ENCODE data around the gene TNFRSF18. TPM values are rescaled to one million over a fixed set of nuclear protein-coding genes. Genes with fewer than 3 reads are reported as not detected.

TNFRSF18 gene
- total and polyA plus RNA-seq, 2 donors (not counting 3 experiments of a cell fraction or from before 2014, with no cell fraction given) = not detected

DNA sequence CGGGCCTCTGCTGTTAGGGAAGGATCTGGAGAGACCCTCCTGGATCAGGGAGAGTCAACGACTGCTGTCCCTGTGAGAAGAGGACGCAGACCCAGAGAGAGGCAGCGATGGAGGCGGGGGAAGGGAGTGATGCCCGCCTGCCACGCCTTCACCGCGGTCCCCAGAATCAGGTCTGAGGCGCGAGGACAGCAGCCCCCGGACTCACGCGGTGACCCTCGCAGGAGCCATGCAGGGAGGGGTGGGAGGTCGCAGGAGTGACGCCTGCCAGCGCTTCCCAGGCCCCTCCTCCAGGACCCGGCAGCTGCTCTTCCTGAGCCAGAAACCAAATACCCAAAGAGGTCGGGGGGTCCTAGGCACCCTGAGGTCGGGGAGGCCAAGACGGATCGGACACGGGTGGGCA is 13.8 kb upstream of the TNFRSF18 start:
- Histone ChIP-seq H3K79me2 (ENCODE audit: control insufficient read depth, insufficient read depth, low read length) (peaks cover 3% of the 10 kb centered on the region), H3K27me3 (ENCODE audit: control insufficient read depth in 2 of 2, insufficient read depth in 2 of 2, low read length in 2 of 2) (no peaks in the 10 kb centered on the region), H3K4me3 (replicated peaks in 1 of 3; ENCODE audit: insufficient read depth in 1 of 3, low read depth in 1 of 3, low read length in 3 of 3) (no peak overlapping the region), H3K9me1 (replicated peaks; ENCODE audit: control insufficient read depth, extremely low read depth, insufficient read depth, low read length) (no peaks in the 10 kb centered on the region), H3K4me1 (ENCODE audit: control insufficient read depth, extremely low read depth, insufficient read depth, low read length) (no peaks in the 10 kb centered on the region), H3K27ac (ENCODE audit: insufficient read depth, low read depth, low read length) (no peak overlapping the region), H4K20me1 (replicated peaks; ENCODE audit: control insufficient read depth, extremely low read depth, insufficient read depth, low read length) (no peaks in the 10 kb centered on the region), H3K4me2 (ENCODE audit: insufficient read depth, low read length) (no peak overlapping the region), H3K36me3 (ENCODE audit: control insufficient read depth in 2 of 2, extremely low read depth in 1 of 2, insufficient read depth in 2 of 2, low read length in 2 of 2) (peaks cover 2 to 38% of the 10 kb centered on the region in 2 experiments), H2AFZ (ENCODE audit: low read depth, low read length) (no peak overlapping the region), H3K9me3 (replicated peaks; ENCODE audit: control insufficient read depth, insufficient read depth, low read length) (no peaks in the 10 kb centered on the region), H3K9ac (replicated peaks; ENCODE audit: extremely low read depth, insufficient read depth, low read length) (no peak overlapping the region)
- intact Hi-C loops (cut with micrococcal nuclease) = no loop called here
- ChIA-PET CTCF (no interaction called here), POLR2A (no interaction called here)
- DNase-seq (ENCODE audit: low read depth, low spot score) (no peak), FAIRE-seq (no peak)
- no peak for TF ChIP-seq FOS (IDR thresholded peaks at IDR 0.05; ENCODE audit: borderline replicate concordance, insufficient read depth, low read length)
- no peak for TF ChIP-seq POLR2A (IDR thresholded peaks at IDR 0.05; ENCODE audit: low read depth, low read length)
- no peak for TF ChIP-seq MYC (IDR thresholded peaks at IDR 0.05; ENCODE audit: low read depth, low read length)
- no peak for TF ChIP-seq EZH2 (IDR thresholded peaks at IDR 0.05; ENCODE audit: borderline replicate concordance, low read depth, low read length, severe bottlenecking)
- TF ChIP-seq JUN (IDR thresholded peaks at IDR 0.05; ENCODE audit: borderline replicate concordance, insufficient read depth, insufficient read length, low read depth) = no peak
- no peak for TF ChIP-seq GATA2 (IDR thresholded peaks at IDR 0.05; ENCODE audit: insufficient read depth, insufficient read length, low read depth, low read length)
- TF ChIP-seq, protein P1, sequence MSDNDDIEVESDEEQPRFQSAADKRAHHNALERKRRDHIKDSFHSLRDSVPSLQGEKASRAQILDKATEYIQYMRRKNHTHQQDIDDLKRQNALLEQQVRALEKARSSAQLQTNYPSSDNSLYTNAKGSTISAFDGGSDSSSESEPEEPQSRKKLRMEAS (IDR thresholded peaks at IDR 0.05; ENCODE audit: insufficient read depth, insufficient read length) = no peak
- TF ChIP-seq, protein P2, sequence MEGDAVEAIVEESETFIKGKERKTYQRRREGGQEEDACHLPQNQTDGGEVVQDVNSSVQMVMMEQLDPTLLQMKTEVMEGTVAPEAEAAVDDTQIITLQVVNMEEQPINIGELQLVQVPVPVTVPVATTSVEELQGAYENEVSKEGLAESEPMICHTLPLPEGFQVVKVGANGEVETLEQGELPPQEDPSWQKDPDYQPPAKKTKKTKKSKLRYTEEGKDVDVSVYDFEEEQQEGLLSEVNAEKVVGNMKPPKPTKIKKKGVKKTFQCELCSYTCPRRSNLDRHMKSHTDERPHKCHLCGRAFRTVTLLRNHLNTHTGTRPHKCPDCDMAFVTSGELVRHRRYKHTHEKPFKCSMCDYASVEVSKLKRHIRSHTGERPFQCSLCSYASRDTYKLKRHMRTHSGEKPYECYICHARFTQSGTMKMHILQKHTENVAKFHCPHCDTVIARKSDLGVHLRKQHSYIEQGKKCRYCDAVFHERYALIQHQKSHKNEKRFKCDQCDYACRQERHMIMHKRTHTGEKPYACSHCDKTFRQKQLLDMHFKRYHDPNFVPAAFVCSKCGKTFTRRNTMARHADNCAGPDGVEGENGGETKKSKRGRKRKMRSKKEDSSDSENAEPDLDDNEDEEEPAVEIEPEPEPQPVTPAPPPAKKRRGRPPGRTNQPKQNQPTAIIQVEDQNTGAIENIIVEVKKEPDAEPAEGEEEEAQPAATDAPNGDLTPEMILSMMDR (IDR thresholded peaks at IDR 0.05; ENCODE audit: extremely low read depth in 1 of 2, insufficient read depth in 1 of 2, low read depth in 1 of 2, low read length in 2 of 2) = no peak
- no peak for TF ChIP-seq POLR2AphosphoS5 (IDR thresholded peaks at IDR 0.05; ENCODE audit: insufficient read depth, low read depth, low read length)
- no TSS peak for BruUV-seq (replicated peaks)
- dilution Hi-C loops (cut with MboI; ENCODE audit: extremely low pct_ligation_motif_present, low sequenced_read_pairs) = no loop called here

All from endothelial cell of umbilical vein (primary cell).